Measurements from ENCODE around the gene ARHGAP26. TPM values are rescaled to one million over a fixed set of nuclear protein-coding genes. Genes with fewer than 3 reads are reported as not detected.

The ARHGAP26 gene
- total RNA-seq, 1 experiment from 2014 or later: 65.5 TPM

DNA sequence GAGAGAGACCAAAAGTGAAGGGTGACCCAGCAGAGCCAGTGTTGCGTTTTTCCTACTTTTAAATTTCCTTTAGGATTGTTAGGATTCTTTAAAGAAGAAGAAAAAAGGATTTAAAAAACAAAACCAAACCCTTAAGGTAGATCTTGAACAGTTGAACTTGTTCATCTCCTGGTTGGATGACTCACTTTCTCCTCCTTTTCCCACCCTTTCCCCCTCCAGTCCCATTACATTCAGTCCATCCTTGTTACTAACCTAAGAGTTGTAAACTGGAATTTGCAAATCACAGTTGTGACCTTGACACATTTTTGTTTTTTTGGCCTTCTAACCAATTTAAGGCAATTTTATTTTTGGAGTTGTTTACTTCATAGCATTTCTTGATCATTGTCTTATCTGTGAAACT lies 289.2 kb downstream of the ARHGAP26 start:
- no peaks in the 10 kb centered on the region for H3K27me3 ChIP-seq (ENCODE audit: control insufficient read depth, insufficient read depth, low read length)
- H3K4me1 ChIP-seq (ENCODE audit: control insufficient read depth, insufficient read depth, low read length): no peaks in the 10 kb centered on the region
- CTCF ChIA-PET: no interaction called here

DNA sequence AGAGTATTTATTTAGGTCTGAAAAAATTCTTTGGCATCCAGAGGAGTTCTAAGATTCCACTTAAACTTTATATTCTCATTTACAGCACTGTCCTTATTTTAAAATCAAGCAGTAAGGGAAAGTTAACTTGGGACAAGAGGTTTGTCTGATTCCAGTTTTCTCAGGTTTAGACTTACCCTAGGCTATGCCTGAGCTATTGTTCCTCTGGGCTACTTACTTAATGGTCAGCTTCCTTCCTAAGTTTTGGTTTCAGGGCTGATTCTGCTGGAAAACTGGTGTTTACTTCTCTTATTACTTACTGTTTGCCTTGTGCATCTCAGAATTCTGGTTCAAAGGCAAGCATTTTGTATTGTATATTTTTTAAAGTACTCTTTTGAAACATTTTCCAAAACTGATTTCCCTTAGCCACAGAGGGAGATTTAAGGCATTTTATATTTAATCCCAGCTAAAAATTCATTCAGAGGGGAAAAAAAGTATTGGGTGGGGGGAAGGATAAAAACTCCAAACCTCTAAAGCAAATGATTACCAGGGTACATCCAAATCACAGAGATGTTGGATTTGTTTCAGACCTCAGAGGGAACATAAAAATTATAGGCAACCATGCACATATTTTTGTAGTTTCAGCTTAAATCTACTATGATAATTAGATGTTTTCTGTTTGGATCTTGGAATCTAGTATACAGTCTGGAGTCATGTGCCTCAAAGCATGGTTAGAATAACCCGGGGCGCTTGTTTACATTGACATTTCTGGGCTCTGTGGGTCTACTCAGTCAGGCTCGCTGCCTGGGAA lies 290.0 kb downstream of the ARHGAP26 start:
- POLR2A ChIA-PET: no interaction called here
- no peak overlapping the region for H3K27ac ChIP-seq (ENCODE audit: low read length)

More for the DNA sequence above, 289.2 kb downstream of the ARHGAP26 start:
- no peaks in the 10 kb centered on the region for H3K9me3 ChIP-seq (ENCODE audit: control insufficient read depth, insufficient read depth, low read depth, low read length)
- in situ Hi-C loops (cut with HindIII; ENCODE audit: low pct_unique_long_range_greater_than_20kb, low sequenced_read_pairs): no loop called here
- POLR2A ChIA-PET: no interaction called here
- TF ChIP-seq, protein P1, sequence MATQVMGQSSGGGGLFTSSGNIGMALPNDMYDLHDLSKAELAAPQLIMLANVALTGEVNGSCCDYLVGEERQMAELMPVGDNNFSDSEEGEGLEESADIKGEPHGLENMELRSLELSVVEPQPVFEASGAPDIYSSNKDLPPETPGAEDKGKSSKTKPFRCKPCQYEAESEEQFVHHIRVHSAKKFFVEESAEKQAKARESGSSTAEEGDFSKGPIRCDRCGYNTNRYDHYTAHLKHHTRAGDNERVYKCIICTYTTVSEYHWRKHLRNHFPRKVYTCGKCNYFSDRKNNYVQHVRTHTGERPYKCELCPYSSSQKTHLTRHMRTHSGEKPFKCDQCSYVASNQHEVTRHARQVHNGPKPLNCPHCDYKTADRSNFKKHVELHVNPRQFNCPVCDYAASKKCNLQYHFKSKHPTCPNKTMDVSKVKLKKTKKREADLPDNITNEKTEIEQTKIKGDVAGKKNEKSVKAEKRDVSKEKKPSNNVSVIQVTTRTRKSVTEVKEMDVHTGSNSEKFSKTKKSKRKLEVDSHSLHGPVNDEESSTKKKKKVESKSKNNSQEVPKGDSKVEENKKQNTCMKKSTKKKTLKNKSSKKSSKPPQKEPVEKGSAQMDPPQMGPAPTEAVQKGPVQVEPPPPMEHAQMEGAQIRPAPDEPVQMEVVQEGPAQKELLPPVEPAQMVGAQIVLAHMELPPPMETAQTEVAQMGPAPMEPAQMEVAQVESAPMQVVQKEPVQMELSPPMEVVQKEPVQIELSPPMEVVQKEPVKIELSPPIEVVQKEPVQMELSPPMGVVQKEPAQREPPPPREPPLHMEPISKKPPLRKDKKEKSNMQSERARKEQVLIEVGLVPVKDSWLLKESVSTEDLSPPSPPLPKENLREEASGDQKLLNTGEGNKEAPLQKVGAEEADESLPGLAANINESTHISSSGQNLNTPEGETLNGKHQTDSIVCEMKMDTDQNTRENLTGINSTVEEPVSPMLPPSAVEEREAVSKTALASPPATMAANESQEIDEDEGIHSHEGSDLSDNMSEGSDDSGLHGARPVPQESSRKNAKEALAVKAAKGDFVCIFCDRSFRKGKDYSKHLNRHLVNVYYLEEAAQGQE (IDR thresholded peaks at IDR 0.05; ENCODE audit: insufficient read depth in 1 of 2, low read depth in 2 of 2, low read length in 1 of 2): no peak
- TF ChIP-seq POLR2AphosphoS5 (IDR thresholded peaks at IDR 0.05; ENCODE audit: low read depth, low read length) (no peak), SIN3A (IDR thresholded peaks at IDR 0.05; ENCODE audit: borderline replicate concordance, insufficient read depth, low read depth, low read length) (no peak), CTCF (IDR thresholded peaks at IDR 0.05) (no peak), TCF7L2 (IDR thresholded peaks at IDR 0.05; ENCODE audit: low read depth, low read length) (no peak)
- BruUV-seq (replicated peaks): no TSS peak
- ATAC-seq: no peak
- no peak overlapping the region for H3K4me3 ChIP-seq (ENCODE audit: low read depth in 2 of 2, low read length in 2 of 2)
- H3K36me3 ChIP-seq (ENCODE audit: control insufficient read depth, insufficient read depth, low read length): peaks cover 2% of the 10 kb centered on the region; the same call in 1 of the 2 replicates
- intact Hi-C loops (cut with micrococcal nuclease; ENCODE audit: unreplicated experiment): no loop called here
- DNase-seq (ENCODE audit: low read depth, low spot score): no peak
- H3K27ac ChIP-seq (ENCODE audit: low read length): no peak overlapping the region

More for the DNA sequence above, 290.0 kb downstream of the ARHGAP26 start:
- Histone ChIP-seq H3K4me3 (ENCODE audit: low read depth in 2 of 2, low read length in 2 of 2) (no peak overlapping the region), H3K27me3 (ENCODE audit: control insufficient read depth, insufficient read depth, low read length) (no peaks in the 10 kb centered on the region), H3K36me3 (ENCODE audit: control insufficient read depth, insufficient read depth, low read length) (no peaks in the 10 kb centered on the region; the same call in 1 of the 2 replicates), H3K9me3 (ENCODE audit: control insufficient read depth, insufficient read depth, low read depth, low read length) (no peaks in the 10 kb centered on the region), H3K4me1 (ENCODE audit: control insufficient read depth, insufficient read depth, low read length) (no peaks in the 10 kb centered on the region)
- BruUV-seq (replicated peaks): no TSS peak
- in situ Hi-C loops (cut with HindIII; ENCODE audit: low pct_unique_long_range_greater_than_20kb, low sequenced_read_pairs): no loop called here
- ATAC-seq (no peak), DNase-seq (ENCODE audit: low read depth, low spot score) (no peak)
- intact Hi-C loops (cut with micrococcal nuclease; ENCODE audit: unreplicated experiment): no loop called here
- CTCF ChIA-PET: no interaction called here
- TF ChIP-seq TCF7L2 (IDR thresholded peaks at IDR 0.05; ENCODE audit: low read depth, low read length) (no peak), CTCF (IDR thresholded peaks at IDR 0.05) (no peak), POLR2AphosphoS5 (IDR thresholded peaks at IDR 0.05; ENCODE audit: low read depth, low read length) (no peak), SIN3A (IDR thresholded peaks at IDR 0.05; ENCODE audit: borderline replicate concordance, insufficient read depth, low read depth, low read length) (no peak)
